Stimulated activated CD4-positive, alpha-beta T cell treated with anti-CD3 and anti-CD28 coated beads, TNF-alpha, amount 100 ng/mL, for 24 hours (primary cell): ENCODE measurements around the gene PKHD1.

Experiments
- DNase-seq, 3 experiments: peaks; one replicate each; pipeline ENCODE4 v3.0.0-alpha.2; 2020; ENCODE audit warnings: low read depth in 3 of 3

Gene PKHD1

GRCh38 chr6:52103623-52104022, 16.2 kb upstream of the PKHD1 start:
- DNase-seq: no peak

GRCh38 chr6:52102405-52102804, 15.0 kb upstream of the PKHD1 start:
- DNase-seq: no peak

- no peak for DNase-seq
Observed at GRCh38 chr6:52098721-52099120, 11.3 kb upstream of the PKHD1 start.

GRCh38 chr6:52089758-52090348, 2.4 kb upstream of the PKHD1 start:
- no peak for DNase-seq

- no peak for DNase-seq
Observed at GRCh38 chr6:52086741-52087140, 672 bp downstream of the PKHD1 start.

GRCh38 chr6:52081237-52081636, 6.2 kb downstream of the PKHD1 start:
- DNase-seq: no peak

- no peak for DNase-seq
Observed at GRCh38 chr6:52077961-52078625, 9.3 kb downstream of the PKHD1 start.

- DNase-seq: no peak
Observed at GRCh38 chr6:52077180-52077884, 10.1 kb downstream of the PKHD1 start.

GRCh38 chr6:52076791-52077179, 10.6 kb downstream of the PKHD1 start:
- DNase-seq: no peak

GRCh38 chr6:52074716-52075115, 12.7 kb downstream of the PKHD1 start:
- no peak for DNase-seq

GRCh38 chr6:52074155-52074554, 13.3 kb downstream of the PKHD1 start:
- no peak for DNase-seq

GRCh38 chr6:52065621-52066020, 21.8 kb downstream of the PKHD1 start:
- no peak for DNase-seq

- DNase-seq: peak; percentile 38 to 57 (median 40)
Observed at GRCh38 chr6:52063584-52064344, 23.6 kb downstream of the PKHD1 start.

- DNase-seq: no peak
Observed at GRCh38 chr6:52061481-52061880, 25.9 kb downstream of the PKHD1 start.

- no peak for DNase-seq
Observed at GRCh38 chr6:52059821-52060220, 27.6 kb downstream of the PKHD1 start.

GRCh38 chr6:52055451-52055850, 32.0 kb downstream of the PKHD1 start:
- no peak for DNase-seq

- no peak for DNase-seq
Observed at GRCh38 chr6:52053038-52053695, 34.2 kb downstream of the PKHD1 start.

- no peak for DNase-seq
Observed at GRCh38 chr6:52050051-52050405, 37.4 kb downstream of the PKHD1 start.

- DNase-seq: no peak
Observed at GRCh38 chr6:52049252-52050050, 38.0 kb downstream of the PKHD1 start.

GRCh38 chr6:52046456-52046855, 41.0 kb downstream of the PKHD1 start:
- DNase-seq: no peak

- DNase-seq: no peak
Observed at GRCh38 chr6:52045481-52045880, 41.9 kb downstream of the PKHD1 start.
